ENCODE measurements around the gene IGFL4. TPM values are rescaled to one million over a fixed set of nuclear protein-coding genes. Genes with fewer than 3 reads are reported as not detected.
A peak's percentile ranks its signal among the peaks of the same experiment; 100 is the strongest.

IGFL4 gene
- total RNA-seq, 1 donor, result 0.10 TPM

DNA sequence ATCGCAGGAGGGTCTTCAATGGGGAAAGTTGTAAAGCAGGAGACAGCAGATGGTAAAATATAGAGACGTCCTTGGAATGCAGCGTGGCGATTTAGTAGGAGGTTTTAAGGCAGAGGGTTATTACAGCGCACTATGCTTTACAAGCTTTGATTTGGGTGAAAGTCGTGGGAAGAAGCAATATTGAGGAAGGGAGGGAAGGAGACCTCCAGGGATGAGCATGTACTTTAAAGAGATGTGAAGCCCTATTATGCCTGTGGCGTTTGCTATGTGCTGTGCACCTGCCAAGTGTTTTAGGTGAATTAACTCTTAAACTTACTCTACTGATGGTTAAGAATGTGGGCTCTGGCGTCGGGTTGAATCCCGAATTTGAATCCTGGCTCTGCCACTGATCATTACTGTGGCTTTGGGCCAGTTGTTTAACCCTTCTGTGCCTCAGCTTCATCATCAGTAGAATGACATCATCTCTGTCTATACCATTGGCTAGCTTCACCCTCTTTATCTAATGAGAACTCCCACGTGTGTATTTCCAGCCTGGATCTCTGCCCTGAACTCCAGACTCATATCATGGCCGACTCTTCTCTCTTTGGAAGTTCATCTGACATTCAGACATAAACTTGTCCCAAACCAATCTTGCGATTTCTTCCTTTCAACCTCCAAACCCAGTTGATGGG, 45.0 kb downstream of the IGFL4 start:
- H3K4me3 ChIP-seq (ENCODE audit: low read length), result peak overlapping the region; percentile 62

DNA sequence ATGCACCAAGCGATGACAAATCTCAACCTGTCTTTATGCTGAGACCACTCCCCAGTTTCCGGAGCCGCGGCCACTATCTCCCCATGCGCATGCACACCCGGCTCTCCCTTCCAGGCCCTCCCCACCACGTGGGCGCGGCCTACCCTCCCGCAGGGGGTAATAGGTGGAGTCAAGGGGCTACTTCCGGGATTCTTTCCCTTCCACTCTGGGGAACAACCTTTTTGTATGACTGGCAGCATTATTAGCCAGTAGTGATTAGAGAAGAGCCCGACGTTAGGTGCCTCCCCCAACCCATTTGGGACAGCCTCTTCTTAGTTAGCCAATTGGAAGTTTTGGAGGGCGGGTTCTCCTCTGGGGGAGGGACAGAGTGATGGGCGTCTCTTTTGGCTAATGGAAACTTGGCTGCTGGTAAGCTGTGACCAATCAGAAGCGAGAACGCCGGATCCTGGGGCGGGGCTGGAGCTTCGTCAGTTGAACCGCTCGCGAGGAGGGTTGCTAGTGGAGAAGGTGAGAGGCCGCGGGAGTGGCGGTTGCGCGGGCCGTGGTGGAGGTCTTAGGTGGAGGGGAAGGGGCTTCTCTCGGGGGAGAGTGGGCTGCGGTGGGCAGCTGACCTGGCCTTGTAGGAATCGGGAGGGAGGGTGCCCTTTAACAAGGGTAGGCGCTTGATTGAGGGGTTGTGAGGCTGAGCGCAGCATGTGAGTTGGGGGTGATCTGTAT, 45.6 kb downstream of the IGFL4 start, which contains the start of gene CCDC61:
Gene CCDC61 (plus strand): TSS at position 470 of the 717 bp plus-strand sequence. CDS start 7,552 bp downstream, outside the sequence.
- Histone ChIP-seq H3K27me3 (ENCODE audit: insufficient read depth, low read length) (no peaks in the 10 kb centered on the region), H3K4me1 (ENCODE audit: insufficient read depth, low read length) (peaks cover 24% of the 10 kb centered on the region), H3K4me3 (ENCODE audit: low read length) (peak within 1 kb of the TSS; percentile 62), H3K9me3 (ENCODE audit: low read depth, low read length) (no peaks in the 10 kb centered on the region)

More for the DNA sequence above, 45.0 kb downstream of the IGFL4 start:
- H3K4me1 ChIP-seq (ENCODE audit: insufficient read depth, low read length), result peaks cover 30% of the 10 kb centered on the region
- H3K27me3 ChIP-seq (ENCODE audit: insufficient read depth, low read length), result no peaks in the 10 kb centered on the region
- H3K9me3 ChIP-seq (ENCODE audit: low read depth, low read length), result no peaks in the 10 kb centered on the region

- no peaks in the 10 kb centered on the region for H3K27me3 ChIP-seq (ENCODE audit: insufficient read depth, low read length)
- no peaks in the 10 kb centered on the region for H3K9me3 ChIP-seq (ENCODE audit: low read depth, low read length)
- H3K4me1 ChIP-seq (ENCODE audit: insufficient read depth, low read length), result peaks cover 17% of the 10 kb centered on the region
- peak overlapping the region; percentile 47 for H3K4me3 ChIP-seq (ENCODE audit: low read length)
Measured at GRCh38 chr19:45994456-45994997, 46.3 kb downstream of the IGFL4 start.

GRCh38 chr19:45990113-45990728, 50.6 kb downstream of the IGFL4 start:
- peaks cover 7% of the 10 kb centered on the region for H3K4me1 ChIP-seq (ENCODE audit: insufficient read depth, low read length)
- H3K9me3 ChIP-seq (ENCODE audit: low read depth, low read length), result no peaks in the 10 kb centered on the region
- no peaks in the 10 kb centered on the region for H3K27me3 ChIP-seq (ENCODE audit: insufficient read depth, low read length)
- H3K4me3 ChIP-seq (ENCODE audit: low read length), result no peak overlapping the region

Other genes with a start within 250 kb of the IGFL4 start
- gene DMWD, start 248.2 kb downstream of the IGFL4 start, total RNA-seq, result 15.2 TPM
- 0.10 TPM for gene RSPH6A, start 225.7 kb downstream of the IGFL4 start, total RNA-seq
- 27.2 TPM for gene SYMPK, start 177.9 kb downstream of the IGFL4 start, total RNA-seq
- not detected for gene FOXA3, start 176.7 kb downstream of the IGFL4 start, total RNA-seq
- gene IRF2BP1, start 154.9 kb downstream of the IGFL4 start, total RNA-seq, result 17.3 TPM
- gene MYPOP, start 138.4 kb downstream of the IGFL4 start, total RNA-seq, result 1.3 TPM
- gene NANOS2, start 126.2 kb downstream of the IGFL4 start, total RNA-seq, result not detected
- under 0.01 TPM for gene NOVA2, start 67.1 kb downstream of the IGFL4 start, total RNA-seq
- 0.94 TPM for gene CCDC61, start 45.5 kb downstream of the IGFL4 start, total RNA-seq
- not detected for gene PGLYRP1, start 17.9 kb downstream of the IGFL4 start, total RNA-seq
- not detected for gene IGFL3, start 83.7 kb upstream of the IGFL4 start, total RNA-seq
- not detected for gene IGFL2, start 107.2 kb upstream of the IGFL4 start, total RNA-seq
- gene IGFL1, start 188.7 kb upstream of the IGFL4 start, total RNA-seq, result not detected

All from mononuclear cell (primary cell).